Thoracic aorta (tissue), 2 donors: ENCODE data around the gene SHISA8. TPM values are rescaled to one million over a fixed set of nuclear protein-coding genes. Genes with fewer than 3 reads are reported as not detected.
"Not testable (repeated sequence)": the region's sequence is repeated elsewhere in the genome, so short reads cannot be mapped to it uniquely, and the experiment has no call there.

Source experiments
- ATAC-seq: fragments of 150-250 bp; one replicate; pipeline ENCODE4 v1.8.0; 2017; ENCODE audit warnings: low read depth; ENCODE audit not compliant: insufficient number of reproducible peaks, low FRiP score
- DNase-seq: peaks from one replicate; pipeline ENCODE4 v3.0.0-alpha.2; 2020; ENCODE audit warnings: low spot score
- H3K27ac ChIP-seq, 2 donors: fragments of 200-600 bp; sonication (generic); 1 replicate in 1 of 2; 2 replicates in 1 of 2; pipeline ENCODE4 v1.5.1; 2016; ENCODE audit warnings: mild to moderate bottlenecking in 2 of 2, moderate library complexity in 2 of 2
- H3K27me3 ChIP-seq: fragments of 200-600 bp; sonication (generic); replicated peaks from 2 replicates; pipeline ENCODE4 v1.6.0; 2016; ENCODE audit warnings: mild to moderate bottlenecking; ENCODE audit not compliant: insufficient read depth
- H3K36me3 ChIP-seq: fragments of 200-600 bp; sonication (generic); one replicate; pipeline ENCODE4 v1.5.1; 2016
- H3K4me1 ChIP-seq, 2 donors: fragments of 200-600 bp; sonication (generic); 1 replicate in 1 of 2; 2 replicates in 1 of 2; pipeline versions ENCODE4 v1.5.1 to v1.6.0; 2016; ENCODE audit warnings: low read depth in 2 of 2, mild to moderate bottlenecking in 1 of 2; ENCODE audit not compliant: control insufficient read depth in 1 of 2
- H3K4me3 ChIP-seq: fragments of 200-600 bp; sonication (generic); 2 replicates; pipeline ENCODE4 v1.5.1; 2016; ENCODE audit warnings: mild to moderate bottlenecking
- H3K9me3 ChIP-seq: fragments of 200-600 bp; sonication (generic); 2 replicates; pipeline ENCODE4 v1.5.1; 2016
- CTCF ChIP-seq: fragments of 200-600 bp; sonication (generic); IDR thresholded peaks from one replicate; pipeline ENCODE4 v1.5.1; 2019; ENCODE audit warnings: antibody characterized with exemption
- total RNA-seq, 2 donors: library from RNA; depleted of rRNA; stranded (reverse); fragments of >200 nt; gene quantifications; one replicate each; pipeline versions ENCODE4 v1.1.0 to v1.2.3, GENCODE V29; 2016

The SHISA8 gene
- total RNA-seq, 2 donors from 2014 or later, result not detected

- H3K9me3 ChIP-seq, result no peaks in the 10 kb centered on the region
- TF ChIP-seq CTCF, result no peak
- no peak overlapping the region for H3K4me3 ChIP-seq
- peaks cover 37% of the 10 kb centered on the region for H3K36me3 ChIP-seq
- ATAC-seq (no peak), DNase-seq (no peak)
- no peaks in the 10 kb centered on the region for H3K27me3 ChIP-seq
- H3K4me1 ChIP-seq, result no peaks in the 10 kb centered on the region
- H3K27ac ChIP-seq, result no peak overlapping the region
Measured at GRCh38 chr22:41870786-41871185, 44.1 kb downstream of the SHISA8 start.

GRCh38 chr22:41870081-41870480, 44.8 kb downstream of the SHISA8 start:
- not testable (repeated sequence) for DNase-seq

GRCh38 chr22:41868556-41868955, 46.3 kb downstream of the SHISA8 start:
- no peak overlapping the region for H3K27ac ChIP-seq

More at GRCh38 chr22:41870081-41870480, 44.8 kb downstream of the SHISA8 start:
- H3K27me3 ChIP-seq, H3K4me3 ChIP-seq, H3K27ac ChIP-seq, H3K9me3 ChIP-seq, H3K4me1 ChIP-seq, ATAC-seq: not testable (repeated sequence)
- peaks cover 30% of the 10 kb centered on the region for H3K36me3 ChIP-seq

GRCh38 chr22:41863472-41863871, 51.4 kb downstream of the SHISA8 start:
- no peaks in the 10 kb centered on the region for H3K27me3 ChIP-seq
- no peak overlapping the region for H3K4me3 ChIP-seq
- TF ChIP-seq CTCF, result no peak
- H3K27ac ChIP-seq, result no peak overlapping the region
- H3K36me3 ChIP-seq, result peaks cover 8% of the 10 kb centered on the region
- DNase-seq (no peak), ATAC-seq (no peak)
- peaks cover 6 to 13% of the 10 kb centered on the region in 2 donors for H3K4me1 ChIP-seq
- no peaks in the 10 kb centered on the region for H3K9me3 ChIP-seq

More at GRCh38 chr22:41868556-41868955, 46.3 kb downstream of the SHISA8 start:
- Histone ChIP-seq H3K36me3 (peaks cover 22% of the 10 kb centered on the region), H3K9me3 (no peaks in the 10 kb centered on the region), H3K4me3 (no peak overlapping the region), H3K4me1 (no peaks in the 10 kb centered on the region), H3K27me3 (no peaks in the 10 kb centered on the region)
- DNase-seq (no peak), ATAC-seq (no peak)
- TF ChIP-seq CTCF, result no peak

GRCh38 chr22:41862530-41863266, 52.2 kb downstream of the SHISA8 start:
- DNase-seq (no peak), ATAC-seq (no peak)
- no peak for TF ChIP-seq CTCF
- Histone ChIP-seq H3K4me3 (no peak overlapping the region), H3K9me3 (no peaks in the 10 kb centered on the region), H3K36me3 (peaks cover under 1% of the 10 kb centered on the region), H3K27ac (no peak overlapping the region), H3K27me3 (no peaks in the 10 kb centered on the region), H3K4me1 (peaks cover 6 to 13% of the 10 kb centered on the region in 2 donors)

GRCh38 chr22:41862160-41862529, 52.7 kb downstream of the SHISA8 start:
- Histone ChIP-seq H3K4me3 (no peak overlapping the region), H3K27me3 (no peaks in the 10 kb centered on the region), H3K27ac (no peak overlapping the region), H3K4me1 (peaks cover 6 to 13% of the 10 kb centered on the region in 2 donors), H3K9me3 (no peaks in the 10 kb centered on the region), H3K36me3 (no peaks in the 10 kb centered on the region)
- ATAC-seq, result no peak
- no peak for TF ChIP-seq CTCF
- no peak for DNase-seq
